Activated naive CD4-positive, alpha-beta T cell treated with anti-CD3 and anti-CD28 coated beads, Interleukin-2, amount 50 U/mL, for 72 hours (primary cell): ENCODE measurements around the gene TMEM158. TPM values are rescaled to one million over a fixed set of nuclear protein-coding genes. Genes with fewer than 3 reads are reported as not detected.

Experiments used
- ATAC-seq, 2 donors: fragments of 150-1000 bp; cut with Tn5 transposase; 2 replicates each; pipeline ENCODE4 v1.10.0; 2021; ENCODE audit warnings: mild to moderate bottlenecking in 2 of 2, moderate library complexity in 2 of 2
- DNase-seq, 2 donors: peaks; one replicate each; pipeline ENCODE4 v3.0.0; 2021 to 2022; ENCODE audit warnings: low spot score in 2 of 2
- H3K27ac Mint-ChIP-seq, 2 donors: one replicate each; pipeline ENCODE4 v1.8.0; 2022; ENCODE audit warnings: mild to moderate bottlenecking in 2 of 2, mixed read lengths in 2 of 2
- H3K36me3 Mint-ChIP-seq, 2 donors: one replicate each; pipeline ENCODE4 v1.8.0; 2022; ENCODE audit warnings: mixed read lengths in 2 of 2
- H3K9me3 Mint-ChIP-seq, 2 donors: one replicate each; pipeline ENCODE4 v1.8.0; 2022; ENCODE audit warnings: mixed read lengths in 2 of 2
- total RNA-seq, 2 donors: library from RNA; stranded (reverse); gene quantifications; one replicate each; pipeline ENCODE4 v1.2.3, GENCODE V29; 2022

TMEM158 gene
- not detected for total RNA-seq

- H3K9me3 Mint-ChIP-seq = no peaks in the 10 kb centered on the region
- peak; percentile 90 to 92 for ATAC-seq
- DNase-seq = peak; percentile 71 to 74
- H3K36me3 Mint-ChIP-seq = peaks cover 0 to 5% of the 10 kb centered on the region in 2 donors
- no peak within 1 kb of the TSS for H3K27ac Mint-ChIP-seq
Observed at GRCh38 chr3:45226206-45226915, at the start of gene TMEM158. TSS of gene TMEM158 (minus strand) at chr3:45226287. CDS start at chr3:45226027, 260 bp downstream.

DNA sequence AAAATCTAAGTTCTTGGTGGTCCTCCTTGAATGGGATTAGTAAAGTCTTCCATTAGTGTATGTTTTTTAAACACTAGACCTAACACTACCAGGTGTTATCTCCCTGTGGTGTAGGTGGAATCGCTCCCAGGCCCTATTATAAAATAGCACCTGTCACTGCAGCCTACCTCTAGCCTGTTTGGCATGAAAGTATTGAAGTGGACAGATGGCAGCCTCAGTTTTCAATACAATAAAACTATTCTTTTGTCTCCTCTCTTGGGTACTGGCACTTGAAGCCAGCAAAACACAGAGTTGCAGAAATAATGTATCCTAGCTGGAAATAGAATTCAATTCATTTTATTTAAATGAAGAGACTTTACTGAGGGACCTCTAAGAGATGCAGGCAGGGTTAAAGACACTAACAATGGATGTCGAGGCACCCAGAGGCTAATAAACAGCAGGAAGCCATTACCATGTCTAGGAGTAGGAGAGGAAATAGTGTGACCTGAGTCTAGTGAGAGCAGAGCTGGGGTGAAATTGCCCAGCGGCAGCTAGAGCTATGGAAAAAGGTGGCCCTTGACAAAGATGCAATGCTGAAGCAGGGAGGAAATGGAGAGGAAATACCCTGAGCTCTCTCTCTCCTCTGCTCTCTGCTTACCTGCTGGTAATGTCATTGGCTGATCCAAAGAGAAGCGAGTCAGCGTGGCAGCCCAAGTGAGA, 49.1 kb upstream of the TMEM158 start:
- no peak overlapping the region for H3K27ac Mint-ChIP-seq
- H3K9me3 Mint-ChIP-seq = peaks cover 17 to 27% of the 10 kb centered on the region in 2 donors
- peaks cover 4 to 7% of the 10 kb centered on the region in 2 donors for H3K36me3 Mint-ChIP-seq
- ATAC-seq = no peak
- DNase-seq = no peak

- Mint-ChIP-seq H3K36me3 (peaks cover 0 to 6% of the 10 kb centered on the region in 2 donors), H3K27ac (no peak overlapping the region), H3K9me3 (peaks cover 17 to 20% of the 10 kb centered on the region in 2 donors)
- no peak for DNase-seq
- ATAC-seq = no peak
Observed at GRCh38 chr3:45273681-45274515, 47.8 kb upstream of the TMEM158 start.

DNA sequence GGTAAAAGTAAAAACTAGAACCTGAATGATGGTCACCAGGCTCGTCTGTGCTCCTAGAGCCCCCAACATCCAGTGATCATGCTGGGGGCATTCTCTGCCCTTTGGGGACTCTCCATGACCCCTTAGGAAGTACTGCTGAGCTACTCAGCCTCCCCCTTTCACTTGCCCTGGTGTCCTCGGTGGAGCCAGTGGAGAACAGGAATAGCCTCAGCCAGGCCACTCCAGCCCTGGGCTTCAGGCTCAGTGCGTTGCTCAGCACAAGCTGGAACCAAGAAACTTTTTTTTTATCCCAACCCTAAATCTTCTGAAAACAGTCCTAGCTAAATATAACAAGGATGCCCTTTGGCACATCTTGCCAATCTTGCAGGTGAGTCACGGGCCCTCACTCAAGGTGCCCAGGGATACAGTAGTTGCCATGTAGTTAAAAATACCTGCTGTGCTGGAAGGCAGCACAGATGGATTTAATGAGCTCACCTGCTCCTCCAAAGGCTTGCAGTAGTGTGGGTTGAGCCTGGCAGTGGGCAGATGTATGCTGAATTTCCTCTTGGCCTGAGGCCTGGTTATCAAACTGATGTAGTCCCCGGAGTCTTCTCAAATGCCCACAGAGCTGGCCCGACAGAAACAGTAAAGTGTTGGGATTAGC, 46.9 kb upstream of the TMEM158 start:
- Mint-ChIP-seq H3K27ac (no peak overlapping the region), H3K9me3 (peaks cover 13 to 17% of the 10 kb centered on the region in 2 donors), H3K36me3 (peaks cover 0 to 6% of the 10 kb centered on the region in 2 donors)
- no peak for DNase-seq
- no peak for ATAC-seq

- Mint-ChIP-seq H3K36me3 (peaks cover 0 to 6% of the 10 kb centered on the region in 2 donors), H3K27ac (no peak overlapping the region), H3K9me3 (peaks cover 7 to 10% of the 10 kb centered on the region in 2 donors)
- ATAC-seq = no peak
- DNase-seq = no peak
Observed at GRCh38 chr3:45272032-45272810, 46.1 kb upstream of the TMEM158 start.

GRCh38 chr3:45269952-45270351, 43.9 kb upstream of the TMEM158 start:
- no peaks in the 10 kb centered on the region for H3K36me3 Mint-ChIP-seq
- no peak for ATAC-seq
- no peak overlapping the region for H3K27ac Mint-ChIP-seq

DNA sequence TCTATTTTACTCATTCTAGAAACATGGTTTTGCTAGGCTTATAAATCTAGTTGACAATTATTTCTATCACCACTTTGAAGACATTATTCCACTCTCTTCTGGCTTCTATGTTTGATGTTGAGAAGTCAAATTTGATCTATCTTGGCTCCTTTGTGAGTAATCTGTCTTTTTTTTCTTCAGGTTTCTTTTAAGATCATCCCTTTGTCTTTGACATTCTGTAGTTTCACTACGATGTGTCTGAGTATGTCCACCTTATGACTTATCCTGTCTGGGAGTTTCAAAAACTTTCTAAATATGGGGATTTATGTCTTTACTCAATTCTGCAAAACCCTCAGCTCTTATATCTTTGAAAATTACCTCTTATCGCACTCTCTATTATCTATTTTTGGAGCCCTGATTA, 41.0 kb upstream of the TMEM158 start:
- Mint-ChIP-seq H3K27ac (no peak overlapping the region), H3K9me3 (no peaks in the 10 kb centered on the region), H3K36me3 (no peaks in the 10 kb centered on the region)
- ATAC-seq (peak; percentile 29 to 94), DNase-seq (no peak)

More at GRCh38 chr3:45269952-45270351, 43.9 kb upstream of the TMEM158 start:
- DNase-seq = no peak
- no peaks in the 10 kb centered on the region for H3K9me3 Mint-ChIP-seq

- H3K9me3 Mint-ChIP-seq = no peaks in the 10 kb centered on the region
- no peak overlapping the region for H3K27ac Mint-ChIP-seq
- no peaks in the 10 kb centered on the region for H3K36me3 Mint-ChIP-seq
- DNase-seq (no peak), ATAC-seq (no peak)
Observed at GRCh38 chr3:45261333-45262110, 35.4 kb upstream of the TMEM158 start.

- Mint-ChIP-seq H3K36me3 (no peaks in the 10 kb centered on the region), H3K27ac (no peak overlapping the region), H3K9me3 (no peaks in the 10 kb centered on the region)
- ATAC-seq (no peak), DNase-seq (no peak)
Observed at GRCh38 chr3:45259133-45259532, 33.0 kb upstream of the TMEM158 start.

DNA sequence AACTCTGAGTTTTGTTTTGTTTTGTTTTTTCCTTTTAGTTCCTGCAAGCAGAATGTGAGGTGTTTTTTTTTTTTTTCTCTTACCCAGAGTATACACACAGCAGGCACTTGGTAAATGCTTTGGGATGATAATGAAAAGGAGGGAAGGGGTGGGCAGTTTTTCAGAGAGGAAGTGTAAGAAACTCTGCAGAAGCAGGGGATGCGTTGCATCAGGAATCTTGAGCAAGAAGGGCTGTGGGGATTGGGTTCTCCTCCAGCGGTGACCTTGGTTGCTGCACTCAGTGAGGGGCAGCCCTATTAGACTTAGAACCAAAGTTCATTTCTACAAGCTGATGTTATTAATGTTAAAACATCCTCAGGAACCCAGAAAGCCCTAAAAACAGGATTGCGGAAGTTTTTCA, 32.2 kb upstream of the TMEM158 start:
- ATAC-seq (no peak), DNase-seq (no peak)
- no peaks in the 10 kb centered on the region for H3K9me3 Mint-ChIP-seq
- no peaks in the 10 kb centered on the region for H3K36me3 Mint-ChIP-seq
- H3K27ac Mint-ChIP-seq = no peak overlapping the region

GRCh38 chr3:45253316-45253715, 27.2 kb upstream of the TMEM158 start:
- Mint-ChIP-seq H3K9me3 (no peaks in the 10 kb centered on the region), H3K36me3 (no peaks in the 10 kb centered on the region), H3K27ac (no peak overlapping the region)
- DNase-seq = no peak
- no peak for ATAC-seq

DNA sequence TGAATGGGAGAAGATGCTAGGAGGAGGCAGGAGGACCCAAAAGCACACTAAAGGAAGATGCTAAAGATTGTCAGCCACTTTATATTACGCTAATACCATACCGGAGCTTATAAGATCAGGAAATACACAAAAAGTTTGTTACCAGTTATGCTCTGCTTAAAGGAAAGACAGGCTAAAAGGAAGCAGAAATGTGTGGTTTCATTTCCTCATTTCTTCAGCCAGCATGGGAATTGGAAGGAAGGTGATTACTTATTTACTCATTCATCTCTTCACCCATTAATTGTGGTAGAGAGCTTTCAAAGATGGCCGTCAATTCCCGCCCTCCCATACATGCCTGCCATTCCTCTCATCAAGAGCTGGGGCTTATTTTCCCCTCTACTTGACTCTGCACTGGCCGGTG, 26.7 kb upstream of the TMEM158 start:
- Mint-ChIP-seq H3K36me3 (no peaks in the 10 kb centered on the region), H3K27ac (no peak overlapping the region)

DNA sequence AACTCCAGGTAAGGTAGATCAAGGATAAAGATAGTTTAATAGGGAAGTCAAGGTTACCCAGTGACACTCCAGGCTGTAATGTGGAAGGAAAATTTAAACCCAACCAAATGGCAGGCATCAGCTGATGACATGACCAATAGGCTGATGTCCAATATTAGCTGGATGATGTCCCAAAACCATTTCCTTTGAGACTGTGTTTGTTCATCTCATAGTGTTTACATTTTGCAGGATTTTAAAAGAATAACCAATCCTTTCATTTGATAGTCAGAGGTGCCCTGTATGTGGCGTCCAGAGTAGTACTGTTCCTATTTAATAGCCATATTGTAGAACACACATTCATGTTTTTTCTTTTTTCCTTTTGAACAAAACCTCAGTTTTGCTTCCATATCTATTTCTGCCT, 23.3 kb upstream of the TMEM158 start:
- ATAC-seq = no peak
- Mint-ChIP-seq H3K27ac (no peak overlapping the region), H3K36me3 (no peaks in the 10 kb centered on the region), H3K9me3 (no peaks in the 10 kb centered on the region)
- no peak for DNase-seq

More for the DNA sequence above, 26.7 kb upstream of the TMEM158 start:
- ATAC-seq = no peak
- no peak for DNase-seq
- H3K9me3 Mint-ChIP-seq = no peaks in the 10 kb centered on the region

GRCh38 chr3:45246241-45246640, 20.2 kb upstream of the TMEM158 start:
- Mint-ChIP-seq H3K36me3 (no peaks in the 10 kb centered on the region), H3K27ac (no peak overlapping the region), H3K9me3 (no peaks in the 10 kb centered on the region)
- DNase-seq (no peak), ATAC-seq (no peak)

DNA sequence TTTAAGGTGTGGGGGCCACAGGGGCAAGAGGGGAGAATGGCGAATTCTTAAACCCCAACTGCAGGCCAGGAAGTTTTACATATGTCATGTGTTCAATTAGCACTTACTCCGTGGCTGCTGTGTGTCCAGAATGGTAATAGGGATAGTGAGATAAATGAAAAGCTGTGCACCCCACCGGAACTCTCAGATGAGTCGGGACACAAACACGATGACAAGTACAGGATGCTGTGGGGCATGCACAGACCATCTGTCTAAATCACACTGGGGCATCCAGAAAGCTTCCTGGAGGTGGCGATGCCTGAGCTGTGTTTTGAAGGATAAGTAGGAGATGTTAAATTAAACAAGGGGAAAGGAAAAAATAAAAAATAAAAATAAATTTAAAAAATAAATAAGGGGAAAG, 18.3 kb upstream of the TMEM158 start:
- ATAC-seq = no peak
- H3K27ac Mint-ChIP-seq = no peak overlapping the region
- no peaks in the 10 kb centered on the region for H3K36me3 Mint-ChIP-seq
- no peak for DNase-seq
- H3K9me3 Mint-ChIP-seq = no peaks in the 10 kb centered on the region
